HG03457 (cell line): Measurements from ENCODE around the gene GPR155.
"Not testable (repeated sequence)": the region's sequence is repeated elsewhere in the genome, so short reads cannot be mapped to it uniquely, and the experiment has no call there.

Source experiments
- ATAC-seq: cut with Tn5 transposase; IDR thresholded peaks from one replicate; pipeline ENCODE4 v1.9.1; 2021; ENCODE audit warnings: moderate number of reproducible peaks; ENCODE audit not compliant: unreplicated experiment

Gene GPR155

GRCh38 chr2:174493549-174494331 lies 6.9 kb upstream of the GPR155 start:
- peak; percentile 25 for ATAC-seq

- ATAC-seq = peak; percentile 78
Measured at GRCh38 chr2:174492963-174493431, 6.2 kb upstream of the GPR155 start.

- ATAC-seq = no peak
Measured at GRCh38 chr2:174491947-174492346, 5.1 kb upstream of the GPR155 start.

- no peak for ATAC-seq
Measured at GRCh38 chr2:174490051-174490450, 3.2 kb upstream of the GPR155 start.

- ATAC-seq = not testable (repeated sequence)
Measured at GRCh38 chr2:174489520-174489919, 2.7 kb upstream of the GPR155 start.

GRCh38 chr2:174487820-174488162 lies 962 bp upstream of the GPR155 start:
- ATAC-seq = no peak

- ATAC-seq = peak; percentile 71
Measured at GRCh38 chr2:174487108-174487819, 435 bp upstream of the GPR155 start.

GRCh38 chr2:174485788-174486562 lies 854 bp downstream of the GPR155 start:
- ATAC-seq = peak; percentile 5

GRCh38 chr2:174485045-174485444 lies 1.8 kb downstream of the GPR155 start:
- ATAC-seq = not testable (repeated sequence)

GRCh38 chr2:174484573-174484972 lies 2.3 kb downstream of the GPR155 start:
- no peak for ATAC-seq

GRCh38 chr2:174482854-174483253 lies 4.0 kb downstream of the GPR155 start:
- no peak for ATAC-seq

GRCh38 chr2:174477759-174478158 lies 9.1 kb downstream of the GPR155 start:
- ATAC-seq = no peak

GRCh38 chr2:174473796-174474195 lies 13.0 kb downstream of the GPR155 start:
- ATAC-seq = no peak

- ATAC-seq = no peak
Measured at GRCh38 chr2:174465327-174465726, 21.5 kb downstream of the GPR155 start.

GRCh38 chr2:174461221-174461620 lies 25.6 kb downstream of the GPR155 start:
- ATAC-seq = no peak

GRCh38 chr2:174454566-174454965 lies 32.3 kb downstream of the GPR155 start:
- ATAC-seq = no peak

- ATAC-seq = no peak
Measured at GRCh38 chr2:174450021-174450816, 36.6 kb downstream of the GPR155 start.

GRCh38 chr2:174449033-174449432 lies 37.8 kb downstream of the GPR155 start:
- ATAC-seq = no peak

- ATAC-seq = no peak
Measured at GRCh38 chr2:174446531-174446930, 40.3 kb downstream of the GPR155 start.

- ATAC-seq = no peak
Measured at GRCh38 chr2:174445248-174445647, 41.6 kb downstream of the GPR155 start.

GRCh38 chr2:174444761-174445160 lies 42.1 kb downstream of the GPR155 start:
- no peak for ATAC-seq
